Left ventricle myocardium inferior (tissue), 1 donor: ENCODE results near the gene SUSD1. TPM values are rescaled to one million over a fixed set of nuclear protein-coding genes. Genes with fewer than 3 reads are reported as not detected.

ENCODE experiments used
- DNase-seq: peaks from one replicate; pipeline ENCODE4 v3.0.0-alpha.2; 2020
- H3K27ac ChIP-seq: fragments of 200-600 bp; replicated peaks from 2 replicates; pipeline ENCODE4 v1.8.0; 2021
- H3K27me3 ChIP-seq: fragments of 200-600 bp; 2 replicates; pipeline ENCODE4 v1.8.0; 2021; ENCODE audit warnings: low read depth
- H3K36me3 ChIP-seq: fragments of 200-600 bp; 2 replicates; pipeline ENCODE4 v1.8.0; 2021
- H3K4me1 ChIP-seq: fragments of 200-600 bp; 2 replicates; pipeline ENCODE4 v1.8.0; 2021
- H3K4me3 ChIP-seq: fragments of 200-600 bp; 2 replicates; pipeline ENCODE4 v1.8.0; 2021; ENCODE audit warnings: mild to moderate bottlenecking, moderate library complexity
- H3K9me3 ChIP-seq: fragments of 200-600 bp; replicated peaks from 2 replicates; pipeline ENCODE4 v1.8.0; 2021
- CTCF ChIP-seq: fragments of 200-600 bp; IDR thresholded peaks from 2 replicates; pipeline ENCODE4 v1.8.0; 2021; ENCODE audit warnings: antibody characterized with exemption, mild to moderate bottlenecking, borderline replicate concordance
- intact Hi-C: fragments of 100-400 bp; cut with micrococcal nuclease; formaldehyde crosslinking; loops from one replicate; pipeline ENCODE4 v1.11.0; 2022
- total RNA-seq: library from RNA; stranded (reverse); fragmentation: NEBNext Ultra II Directional; extraction: Animal tissue kit (Norgen Biotek cat#: 25700); gene quantifications from one replicate; pipeline ENCODE4 v1.2.1, GENCODE V29; 2021
- donor health status: DM: no; HTN: yes; CAD: no; lungs with severe emphysema.

Gene SUSD1
- total RNA-seq, 1 donor from 2014 or later, result 5.1 TPM

GRCh38 chr9:112120030-112120341, 55.1 kb downstream of the SUSD1 start:
- H3K27ac ChIP-seq, result no peak overlapping the region
- no peaks in the 10 kb centered on the region for H3K4me1 ChIP-seq
- no peaks in the 10 kb centered on the region for H3K9me3 ChIP-seq
- H3K36me3 ChIP-seq, result peaks cover 24% of the 10 kb centered on the region
- no peaks in the 10 kb centered on the region for H3K27me3 ChIP-seq
- no peak for DNase-seq
- intact Hi-C loops, result no loop called here
- TF ChIP-seq CTCF, result no peak
- H3K4me3 ChIP-seq, result no peak overlapping the region

- Histone ChIP-seq H3K4me3 (no peak overlapping the region), H3K4me1 (no peaks in the 10 kb centered on the region), H3K9me3 (no peaks in the 10 kb centered on the region), H3K27me3 (no peaks in the 10 kb centered on the region), H3K27ac (no peak overlapping the region), H3K36me3 (peaks cover 24% of the 10 kb centered on the region)
- DNase-seq, result no peak
- intact Hi-C loops, result no loop called here
- TF ChIP-seq CTCF, result no peak
Observed at GRCh38 chr9:112119225-112120029, 55.7 kb downstream of the SUSD1 start.

- Histone ChIP-seq H3K4me3 (no peak overlapping the region), H3K4me1 (no peaks in the 10 kb centered on the region), H3K36me3 (peaks cover 13% of the 10 kb centered on the region), H3K27ac (no peak overlapping the region), H3K9me3 (no peaks in the 10 kb centered on the region), H3K27me3 (no peaks in the 10 kb centered on the region)
- DNase-seq, result no peak
- no peak for TF ChIP-seq CTCF
- intact Hi-C loops, result no loop called here
Observed at GRCh38 chr9:112118009-112118408, 57.1 kb downstream of the SUSD1 start.

- Histone ChIP-seq H3K9me3 (no peaks in the 10 kb centered on the region), H3K4me1 (no peaks in the 10 kb centered on the region), H3K4me3 (no peak overlapping the region), H3K36me3 (peaks cover 9% of the 10 kb centered on the region), H3K27ac (no peak overlapping the region), H3K27me3 (no peaks in the 10 kb centered on the region)
- no peak for DNase-seq
- intact Hi-C loops, result no loop called here
- TF ChIP-seq CTCF, result no peak
Observed at GRCh38 chr9:112115970-112116753, 58.9 kb downstream of the SUSD1 start.

DNA sequence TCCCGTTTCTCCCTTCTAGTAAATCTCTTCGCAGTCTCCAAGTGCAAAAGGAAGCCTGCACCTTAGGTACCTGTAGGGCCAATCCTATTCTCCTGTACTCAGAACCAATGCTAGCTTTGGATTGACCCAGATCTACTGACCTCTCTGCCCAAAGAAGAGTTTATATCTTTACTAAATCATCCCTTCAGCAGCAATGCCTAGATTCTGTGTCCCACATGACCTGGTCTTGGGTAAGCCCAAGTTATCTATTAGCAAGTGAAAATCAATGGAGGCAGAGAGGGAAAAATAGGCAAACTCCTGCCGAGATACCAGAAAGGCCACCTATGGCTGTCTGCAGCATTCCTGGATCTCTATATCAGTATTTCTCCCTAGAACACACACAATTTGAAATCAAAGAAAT, 60.0 kb downstream of the SUSD1 start:
- DNase-seq, result no peak
- H3K36me3 ChIP-seq, result peaks cover 15% of the 10 kb centered on the region
- H3K27ac ChIP-seq, result no peak overlapping the region
- no peak overlapping the region for H3K4me3 ChIP-seq
- no peaks in the 10 kb centered on the region for H3K27me3 ChIP-seq
- intact Hi-C loops, result no loop called here
- H3K4me1 ChIP-seq, result no peaks in the 10 kb centered on the region
- H3K9me3 ChIP-seq, result no peaks in the 10 kb centered on the region
- TF ChIP-seq CTCF, result no peak
